GM04503 (cell line): Measurements from ENCODE around the gene TEKT5.

ENCODE experiments used
- DNase-seq: peaks from one replicate; pipeline ENCODE4 v3.0.0-alpha.2; 2012; ENCODE audit warnings: low read depth

TEKT5 gene

GRCh38 chr16:10578474-10579316, 116.0 kb downstream of the TEKT5 start:
- no peak for DNase-seq
